HG02571 (cell line): ENCODE data around the gene CSNK1E.

Source experiments
- ATAC-seq: cut with Tn5 transposase; IDR thresholded peaks from one replicate; pipeline ENCODE4 v1.9.1; 2021; ENCODE audit warnings: mild to moderate bottlenecking, moderate library complexity; ENCODE audit not compliant: unreplicated experiment

The CSNK1E gene

GRCh38 chr22:38250643-38251340 is 66.4 kb downstream of the CSNK1E start:
- no peak for ATAC-seq

- ATAC-seq, result no peak
These were observed 67.2 kb downstream of the CSNK1E start for GRCh38 chr22:38249803-38250642.

GRCh38 chr22:38249301-38249700 is 67.9 kb downstream of the CSNK1E start:
- no peak for ATAC-seq

- ATAC-seq, result no peak
These were observed 69.0 kb downstream of the CSNK1E start for GRCh38 chr22:38248280-38248679.

- no peak for ATAC-seq
These were observed 69.5 kb downstream of the CSNK1E start for GRCh38 chr22:38247713-38248112.

- no peak for ATAC-seq
These were observed 70.5 kb downstream of the CSNK1E start for GRCh38 chr22:38246692-38247091.

- no peak for ATAC-seq
These were observed 71.1 kb downstream of the CSNK1E start for GRCh38 chr22:38246046-38246658.

- no peak for ATAC-seq
These were observed 73.1 kb downstream of the CSNK1E start for GRCh38 chr22:38244106-38244505.

- ATAC-seq, result no peak
These were observed 74.0 kb downstream of the CSNK1E start for GRCh38 chr22:38243007-38243765.

- no peak for ATAC-seq
These were observed 76.4 kb downstream of the CSNK1E start for GRCh38 chr22:38240734-38241252.
